GM10248 (cell line): ENCODE results near the gene TUBGCP6.

ENCODE experiments used
- CTCF ChIA-PET: fragments of 300-600 bp; sonication (Branson Sonifier 250); formaldehyde crosslinking; extraction: SDS; loops from one replicate; lab custom pipeline; 2021; ENCODE audit warnings: antibody characterized with exemption; lab: Yijun Ruan, JAX
- POLR2A ChIA-PET: fragments of 350-650 bp; sonication (Branson Sonifier 250); formaldehyde crosslinking; extraction: SDS; loops from one replicate; lab custom pipeline; 2020; ENCODE audit warnings: antibody characterized with exemption; lab: Yijun Ruan, JAX
- DNase-seq: peaks from one replicate; pipeline ENCODE4 v3.0.0; 2012; ENCODE audit errors: extremely low spot score
- TF ChIP-seq, protein P1 (sequence below): IDR thresholded peaks from 2 replicates; pipeline ENCODE4 v1.5.1; 2012; ENCODE audit warnings: mild to moderate bottlenecking, low read depth; ENCODE audit errors: extremely low read depth, missing control alignments, control extremely low read depth

TUBGCP6 gene, protein sequence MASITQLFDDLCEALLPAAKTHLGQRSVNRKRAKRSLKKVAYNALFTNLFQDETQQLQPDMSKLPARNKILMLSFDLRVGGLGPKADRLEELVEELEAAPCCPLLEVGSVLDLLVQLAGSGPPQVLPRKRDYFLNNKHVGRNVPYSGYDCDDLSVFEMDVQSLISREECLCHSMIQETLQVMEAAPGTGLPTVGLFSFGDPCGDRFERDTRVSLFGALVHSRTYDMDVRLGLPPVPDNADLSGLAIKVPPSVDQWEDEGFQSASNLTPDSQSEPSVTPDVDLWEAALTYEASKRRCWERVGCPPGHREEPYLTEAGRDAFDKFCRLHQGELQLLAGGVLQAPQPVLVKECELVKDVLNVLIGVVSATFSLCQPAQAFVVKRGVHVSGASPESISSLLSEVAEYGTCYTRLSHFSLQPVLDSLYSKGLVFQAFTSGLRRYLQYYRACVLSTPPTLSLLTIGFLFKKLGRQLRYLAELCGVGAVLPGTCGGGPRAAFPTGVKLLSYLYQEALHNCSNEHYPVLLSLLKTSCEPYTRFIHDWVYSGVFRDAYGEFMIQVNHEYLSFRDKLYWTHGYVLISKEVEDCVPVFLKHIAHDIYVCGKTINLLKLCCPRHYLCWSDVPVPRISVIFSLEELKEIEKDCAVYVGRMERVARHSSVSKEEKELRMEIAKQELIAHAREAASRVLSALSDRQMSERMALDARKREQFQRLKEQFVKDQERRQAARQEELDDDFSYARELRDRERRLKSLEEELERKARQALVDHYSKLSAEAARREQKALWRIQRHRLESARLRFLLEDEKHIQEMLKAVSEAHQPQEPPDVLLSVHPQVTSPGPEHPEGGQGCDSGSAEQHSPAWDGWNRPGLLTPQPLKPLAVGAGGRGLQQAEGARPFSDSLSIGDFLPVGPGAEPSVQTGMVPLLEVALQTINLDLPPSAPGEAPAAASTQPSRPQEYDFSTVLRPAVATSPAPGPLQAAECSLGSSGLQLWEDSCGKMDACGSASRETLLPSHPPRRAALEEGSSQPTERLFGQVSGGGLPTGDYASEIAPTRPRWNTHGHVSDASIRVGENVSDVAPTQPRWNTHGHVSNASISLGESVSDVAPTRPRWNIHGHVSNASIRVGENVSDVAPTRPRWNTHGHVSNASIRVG (N-terminal part only)

DNA sequence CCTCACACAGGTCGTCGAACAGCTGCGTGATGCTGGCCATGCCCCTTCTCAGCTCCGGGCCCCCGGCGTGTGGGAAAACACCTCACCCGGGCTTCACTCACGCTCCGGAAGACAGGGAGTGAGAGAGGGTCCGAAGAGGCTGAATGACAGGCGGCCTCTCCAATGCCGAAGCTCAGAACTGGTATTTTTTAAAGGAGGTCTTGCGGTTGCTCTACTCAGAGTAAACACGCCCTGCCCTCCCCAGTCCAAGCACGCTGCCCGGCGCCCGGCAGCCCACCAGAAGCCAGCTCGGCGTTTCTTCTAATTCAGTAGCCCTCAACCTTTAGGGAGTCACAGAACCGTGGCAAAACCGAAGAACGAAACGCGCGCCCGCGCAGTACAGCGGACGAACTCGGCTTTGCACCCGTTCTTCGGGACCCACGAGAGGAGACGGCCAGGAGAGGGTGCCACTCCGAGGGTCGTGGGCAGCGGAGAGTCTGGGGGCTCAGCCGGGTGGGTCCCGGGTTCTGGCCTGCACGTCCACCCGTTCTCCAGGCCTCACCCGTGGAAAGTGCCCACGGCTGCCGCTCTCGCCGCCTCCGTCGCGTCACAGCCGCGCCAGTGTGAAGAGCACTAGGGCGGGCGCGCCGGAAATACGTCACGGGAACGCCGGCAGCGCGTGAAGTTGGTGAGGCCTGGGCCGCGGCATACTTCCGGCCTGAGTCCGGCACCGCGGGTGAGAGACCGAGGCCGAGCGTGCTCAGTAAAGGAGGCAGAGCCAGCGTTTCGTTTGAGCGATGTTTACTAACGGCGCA lies at the start of gene TUBGCP6:
TSS of gene TUBGCP6 (minus strand) at position 604 of the 794 bp plus-strand sequence. CDS start at position 40, 564 bp downstream.
- POLR2A ChIA-PET, result interaction anchor here (0.7 kb wide), 1 partner anchor 9 kb away, joined by 3 read pairs; no protein-coding TSS in a partner anchor
- DNase-seq, result peak; percentile 94
- CTCF ChIA-PET, result interaction anchor here (0.9 to 3.6 kb wide), 14 partner anchors 14 to 447 kb away, joined by 3 to 13 read pairs (median 3); no protein-coding TSS in a partner anchor
- TF ChIP-seq, protein P1, sequence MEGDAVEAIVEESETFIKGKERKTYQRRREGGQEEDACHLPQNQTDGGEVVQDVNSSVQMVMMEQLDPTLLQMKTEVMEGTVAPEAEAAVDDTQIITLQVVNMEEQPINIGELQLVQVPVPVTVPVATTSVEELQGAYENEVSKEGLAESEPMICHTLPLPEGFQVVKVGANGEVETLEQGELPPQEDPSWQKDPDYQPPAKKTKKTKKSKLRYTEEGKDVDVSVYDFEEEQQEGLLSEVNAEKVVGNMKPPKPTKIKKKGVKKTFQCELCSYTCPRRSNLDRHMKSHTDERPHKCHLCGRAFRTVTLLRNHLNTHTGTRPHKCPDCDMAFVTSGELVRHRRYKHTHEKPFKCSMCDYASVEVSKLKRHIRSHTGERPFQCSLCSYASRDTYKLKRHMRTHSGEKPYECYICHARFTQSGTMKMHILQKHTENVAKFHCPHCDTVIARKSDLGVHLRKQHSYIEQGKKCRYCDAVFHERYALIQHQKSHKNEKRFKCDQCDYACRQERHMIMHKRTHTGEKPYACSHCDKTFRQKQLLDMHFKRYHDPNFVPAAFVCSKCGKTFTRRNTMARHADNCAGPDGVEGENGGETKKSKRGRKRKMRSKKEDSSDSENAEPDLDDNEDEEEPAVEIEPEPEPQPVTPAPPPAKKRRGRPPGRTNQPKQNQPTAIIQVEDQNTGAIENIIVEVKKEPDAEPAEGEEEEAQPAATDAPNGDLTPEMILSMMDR, result no peak

DNA sequence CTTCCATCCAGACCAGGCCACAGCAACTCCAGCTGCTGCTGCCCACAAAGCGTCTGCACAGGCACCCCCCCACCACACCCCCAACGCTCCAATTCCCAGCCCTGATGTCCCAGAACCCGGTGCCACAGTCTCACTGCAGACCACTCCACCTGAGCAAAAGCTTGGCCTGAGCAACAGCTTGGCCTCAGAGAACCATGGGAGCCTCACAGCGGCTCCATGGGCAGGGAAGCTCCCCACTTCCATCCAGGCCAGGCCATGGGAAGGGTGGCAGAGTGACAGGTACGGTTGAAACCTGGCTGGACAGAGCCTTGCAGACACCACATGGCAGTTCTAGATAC lies 49.5 kb upstream of the TUBGCP6 start:
- TF ChIP-seq, protein P1, result no peak
- CTCF ChIA-PET, result interaction anchor here (0.7 to 8.4 kb wide), 8 partner anchors 9 to 33 kb away, joined by 3 to 68 read pairs (median 3); no protein-coding TSS in a partner anchor
- no peak for DNase-seq
- POLR2A ChIA-PET, result no interaction called here

DNA sequence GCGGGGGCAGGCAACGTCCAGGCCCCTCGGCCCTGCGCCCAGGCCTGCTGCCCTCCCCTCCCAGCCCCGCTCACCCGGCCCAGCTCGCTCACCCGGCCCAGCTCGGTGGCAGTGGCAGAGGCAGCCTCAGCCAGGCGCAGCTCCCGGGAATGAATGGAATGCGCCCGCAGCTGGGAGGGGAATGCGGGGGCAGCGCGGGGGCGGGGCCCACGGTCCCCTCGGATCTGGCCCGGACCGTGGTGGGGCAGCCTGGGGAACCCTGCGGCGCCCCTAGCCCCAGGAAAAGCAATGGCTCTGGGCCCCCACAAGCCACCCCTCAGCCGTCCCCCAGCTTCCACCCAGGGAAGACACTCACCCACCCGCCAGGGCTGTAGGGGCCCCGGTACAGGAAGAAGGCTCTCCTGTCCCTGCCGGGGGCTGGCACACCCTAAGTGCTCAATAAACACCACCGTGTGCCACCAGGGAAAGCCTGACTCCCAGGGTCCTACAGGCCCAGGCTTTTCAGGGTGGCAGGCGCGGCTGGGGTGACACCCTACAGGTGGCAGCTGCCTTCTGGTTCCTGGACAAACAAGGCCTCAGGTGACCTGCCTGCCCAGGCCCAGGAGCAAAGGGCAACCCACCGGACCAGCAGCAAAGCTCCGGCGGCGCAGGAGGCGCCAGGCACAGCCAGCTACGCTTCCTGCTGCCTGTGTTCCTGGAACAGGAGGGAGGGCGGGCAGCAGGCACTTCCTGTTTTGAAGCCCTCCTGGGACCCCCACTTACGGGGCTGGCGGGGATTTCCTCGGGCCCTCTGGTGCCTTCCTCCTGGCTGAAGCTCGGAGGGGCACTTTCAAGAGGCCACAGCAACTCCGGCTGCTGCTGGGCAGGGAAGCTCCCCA lies 48.9 kb upstream of the TUBGCP6 start:
- DNase-seq, result no peak
- ChIA-PET CTCF (interaction anchor here (0.7 to 8.4 kb wide), 9 partner anchors 10 to 41 kb away, joined by 3 to 68 read pairs (median 3); no protein-coding TSS in a partner anchor), POLR2A (no interaction called here)
- TF ChIP-seq, protein P1, result no peak

DNA sequence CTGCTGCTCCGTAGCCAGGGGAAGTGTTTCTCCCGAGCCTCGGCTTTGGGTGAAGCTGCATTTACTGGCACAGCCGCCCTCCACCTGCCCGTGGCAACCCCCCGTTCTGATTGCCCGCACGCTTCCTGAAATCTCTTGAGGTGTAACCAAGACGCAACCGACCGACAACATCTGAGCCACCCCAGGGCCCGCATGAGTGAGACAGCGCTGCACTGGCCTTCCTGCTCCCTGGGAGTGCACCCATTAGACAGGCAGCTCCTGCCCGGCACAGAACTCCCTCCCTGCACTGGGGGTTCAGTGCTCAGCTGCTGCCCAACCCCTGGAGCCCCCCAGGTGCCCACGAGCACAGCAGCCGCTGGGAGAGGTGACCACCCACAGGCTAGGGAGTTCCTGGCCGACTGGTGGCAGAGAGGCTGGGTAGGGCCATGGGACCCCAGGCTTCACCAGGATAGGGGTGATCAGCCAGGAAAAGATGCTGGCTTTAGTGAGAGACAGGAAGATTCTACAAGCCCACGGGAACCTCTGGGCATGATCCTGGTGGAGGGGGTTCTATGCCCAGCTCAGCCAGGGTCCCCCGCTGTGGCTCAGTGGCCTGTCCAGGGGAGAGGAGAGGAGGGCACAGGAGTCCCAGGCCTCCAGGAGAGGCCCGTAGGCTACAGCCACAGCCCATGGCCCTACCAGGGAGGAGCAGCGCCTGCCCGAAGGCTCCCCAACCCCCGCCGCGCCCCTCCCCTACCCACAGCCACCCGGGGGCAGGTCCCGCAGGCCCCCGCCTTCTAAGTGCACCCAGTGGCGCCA lies 48.0 kb upstream of the TUBGCP6 start:
- ChIA-PET CTCF (interaction anchor here (1.3 to 8.4 kb wide), 3 partner anchors 8 to 18 kb away, joined by 3 to 68 read pairs (median 3); no protein-coding TSS in a partner anchor), POLR2A (no interaction called here)
- TF ChIP-seq, protein P1, result no peak
- no peak for DNase-seq
